ENCODE measurements around the gene TMPRSS4. TPM values are rescaled to one million over a fixed set of nuclear protein-coding genes. Genes with fewer than 3 reads are reported as not detected.

Gene TMPRSS4, protein sequence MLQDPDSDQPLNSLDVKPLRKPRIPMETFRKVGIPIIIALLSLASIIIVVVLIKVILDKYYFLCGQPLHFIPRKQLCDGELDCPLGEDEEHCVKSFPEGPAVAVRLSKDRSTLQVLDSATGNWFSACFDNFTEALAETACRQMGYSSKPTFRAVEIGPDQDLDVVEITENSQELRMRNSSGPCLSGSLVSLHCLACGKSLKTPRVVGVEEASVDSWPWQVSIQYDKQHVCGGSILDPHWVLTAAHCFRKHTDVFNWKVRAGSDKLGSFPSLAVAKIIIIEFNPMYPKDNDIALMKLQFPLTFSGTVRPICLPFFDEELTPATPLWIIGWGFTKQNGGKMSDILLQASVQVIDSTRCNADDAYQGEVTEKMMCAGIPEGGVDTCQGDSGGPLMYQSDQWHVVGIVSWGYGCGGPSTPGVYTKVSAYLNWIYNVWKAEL
- total RNA-seq (10 to 100 TPM in 1 of 2 donors, 1 to 10 TPM in 1; 4.8 to 10.1 TPM), polyA plus RNA-seq (1 to 10 TPM; 8.7 to 8.8 TPM)
- long read RNA-seq, donor 1, full-length matches to known transcripts = 4 of 4 reads
- long read RNA-seq, donor 1, partial matches to known transcripts = 0 of 4 reads
- long read RNA-seq, donor 1, other reads (novel, unspliced or antisense) = 0 of 4 reads
- long read RNA-seq, donor 2 = 0 reads
- long read RNA-seq, donor 3 = 0 reads
- long read RNA-seq, donor 4 = 0 reads
- long read RNA-seq, donor 5, partial matches to known transcripts = 0 of 2 reads
- long read RNA-seq, donor 5, other reads (novel, unspliced or antisense) = 0 of 2 reads

DNA sequence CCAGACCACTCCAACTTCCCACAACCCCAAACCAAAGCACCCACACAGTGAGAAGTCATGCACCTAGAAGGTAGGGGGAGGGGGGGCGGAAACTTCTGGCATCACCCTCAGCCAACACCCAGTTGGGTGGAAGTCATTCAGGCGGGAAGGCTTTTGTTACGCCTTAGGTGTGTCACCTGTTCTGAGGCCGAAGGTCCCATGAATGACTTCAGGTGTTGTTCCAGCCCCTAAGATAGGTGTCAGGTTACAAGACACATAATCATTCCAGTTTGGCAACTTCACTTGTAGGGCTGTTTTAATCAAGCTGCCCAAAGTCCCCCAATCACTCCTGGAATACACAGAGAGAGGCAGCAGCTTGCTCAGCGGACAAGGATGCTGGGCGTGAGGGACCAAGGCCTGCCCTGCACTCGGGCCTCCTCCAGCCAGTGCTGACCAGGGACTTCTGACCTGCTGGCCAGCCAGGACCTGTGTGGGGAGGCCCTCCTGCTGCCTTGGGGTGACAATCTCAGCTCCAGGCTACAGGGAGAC is at the start of gene TMPRSS4:
TSS of gene TMPRSS4 (plus strand) at position 325 of the 528 bp plus-strand sequence. CDS start 225 bp downstream, outside the sequence.
- WGBS, 2 donors = 71 to 89% methylated on average over 7 of the region's 7 CpGs
- no peak within 1 kb of the TSS for H3K9ac ChIP-seq (ENCODE audit: insufficient read depth in 1 of 2, low read length in 2 of 2)
- peaks cover 0 to 6% (median 0%) of the 10 kb centered on the region in 5 donors for H3K4me1 ChIP-seq (ENCODE audit: control insufficient read depth in 5 of 5, insufficient read depth in 5 of 5, low read length in 5 of 5)
- H3K9me3 ChIP-seq (ENCODE audit: control insufficient read depth in 4 of 4, insufficient read depth in 3 of 4, low read length in 3 of 4) = peaks cover 0 to 2% (median 0%) of the 10 kb centered on the region in 4 donors
- TF ChIP-seq, protein P1, sequence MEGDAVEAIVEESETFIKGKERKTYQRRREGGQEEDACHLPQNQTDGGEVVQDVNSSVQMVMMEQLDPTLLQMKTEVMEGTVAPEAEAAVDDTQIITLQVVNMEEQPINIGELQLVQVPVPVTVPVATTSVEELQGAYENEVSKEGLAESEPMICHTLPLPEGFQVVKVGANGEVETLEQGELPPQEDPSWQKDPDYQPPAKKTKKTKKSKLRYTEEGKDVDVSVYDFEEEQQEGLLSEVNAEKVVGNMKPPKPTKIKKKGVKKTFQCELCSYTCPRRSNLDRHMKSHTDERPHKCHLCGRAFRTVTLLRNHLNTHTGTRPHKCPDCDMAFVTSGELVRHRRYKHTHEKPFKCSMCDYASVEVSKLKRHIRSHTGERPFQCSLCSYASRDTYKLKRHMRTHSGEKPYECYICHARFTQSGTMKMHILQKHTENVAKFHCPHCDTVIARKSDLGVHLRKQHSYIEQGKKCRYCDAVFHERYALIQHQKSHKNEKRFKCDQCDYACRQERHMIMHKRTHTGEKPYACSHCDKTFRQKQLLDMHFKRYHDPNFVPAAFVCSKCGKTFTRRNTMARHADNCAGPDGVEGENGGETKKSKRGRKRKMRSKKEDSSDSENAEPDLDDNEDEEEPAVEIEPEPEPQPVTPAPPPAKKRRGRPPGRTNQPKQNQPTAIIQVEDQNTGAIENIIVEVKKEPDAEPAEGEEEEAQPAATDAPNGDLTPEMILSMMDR (IDR thresholded peaks at IDR 0.05; ENCODE audit: control extremely low read depth, extremely low read depth) = no peak
- DNase-seq = peak; percentile 64 to 83 (median 64)
- H3K36me3 ChIP-seq (ENCODE audit: control insufficient read depth in 4 of 4, insufficient read depth in 4 of 4, low read length in 4 of 4) = no peaks in the 10 kb centered on the region
- ATAC-seq (ENCODE audit: insufficient read depth, low FRiP score) = peak; percentile 43
- H3K4me3 ChIP-seq = no peak within 1 kb of the TSS
- no peak within 1 kb of the TSS for H3K27ac ChIP-seq (ENCODE audit: low read depth in 1 of 2, low read length in 1 of 2)
- H3K27me3 ChIP-seq (ENCODE audit: control insufficient read depth in 3 of 3, insufficient read depth in 3 of 3, low read length in 2 of 3) = no peaks in the 10 kb centered on the region

DNA sequence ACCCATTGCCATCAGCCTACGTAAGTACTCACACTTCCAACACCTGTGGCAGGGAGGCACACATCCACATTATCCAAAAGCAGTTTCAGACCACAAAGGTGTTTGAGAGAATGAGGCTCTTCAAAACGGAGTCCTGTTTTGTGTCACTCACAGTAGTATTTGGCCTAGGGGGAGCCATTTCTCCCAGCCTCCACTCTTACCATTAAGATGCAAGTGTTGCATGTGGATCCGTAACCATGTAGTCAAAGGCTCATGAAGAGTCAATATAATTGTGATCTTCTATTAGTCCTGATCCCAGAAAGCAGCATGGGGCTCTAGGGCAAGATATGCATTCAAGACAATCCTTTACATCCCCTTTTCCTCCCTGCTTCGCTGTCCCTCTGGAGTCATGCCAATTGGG is 49.2 kb upstream of the TMPRSS4 start:
- Histone ChIP-seq H3K36me3 (ENCODE audit: control insufficient read depth in 4 of 4, insufficient read depth in 4 of 4, low read length in 4 of 4) (no peaks in the 10 kb centered on the region), H3K27ac (ENCODE audit: low read depth in 1 of 2, low read length in 1 of 2) (no peak overlapping the region), H3K27me3 (ENCODE audit: control insufficient read depth in 3 of 3, insufficient read depth in 3 of 3, low read length in 2 of 3) (peaks cover 0 to 2% (median 0%) of the 10 kb centered on the region in 3 donors), H3K4me1 (ENCODE audit: control insufficient read depth in 5 of 5, insufficient read depth in 5 of 5, low read length in 5 of 5) (no peaks in the 10 kb centered on the region), H3K9me3 (ENCODE audit: control insufficient read depth in 4 of 4, insufficient read depth in 3 of 4, low read length in 3 of 4) (peaks cover 0 to 2% (median 0%) of the 10 kb centered on the region in 4 donors), H3K9ac (ENCODE audit: insufficient read depth in 1 of 2, low read length in 2 of 2) (no peak overlapping the region), H3K4me3 (no peak overlapping the region)
- DNase-seq = no peak
- no peak for ATAC-seq (ENCODE audit: insufficient read depth, low FRiP score)
- 90% methylated on average over 4 of the region's 4 CpGs for WGBS, 2 donors
- TF ChIP-seq, protein P1 (IDR thresholded peaks at IDR 0.05; ENCODE audit: control extremely low read depth, extremely low read depth) = no peak

DNA sequence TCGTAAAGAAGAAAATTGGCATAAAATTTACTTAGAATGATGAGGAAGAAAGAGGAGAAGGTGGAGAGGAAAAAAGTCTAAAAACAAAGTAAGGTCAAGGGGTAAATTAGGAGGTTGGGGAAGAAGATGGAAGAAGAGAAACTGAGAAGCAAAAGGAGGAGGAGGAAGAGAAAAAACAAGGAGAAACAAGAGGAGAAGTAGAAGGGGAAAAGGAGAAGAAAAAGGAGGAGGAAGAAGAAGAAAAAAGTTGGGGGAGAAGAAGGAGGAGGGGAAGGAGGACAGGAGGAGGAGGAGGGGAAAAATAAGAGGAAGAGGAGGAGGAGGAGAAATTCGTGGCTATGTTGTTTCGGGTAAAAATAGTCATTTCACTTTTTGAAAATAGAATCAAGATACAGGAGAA is 48.3 kb upstream of the TMPRSS4 start:
- 54 to 61% methylated on average over 3 of the region's 3 CpGs for WGBS, 2 donors
- Histone ChIP-seq H3K27ac (ENCODE audit: low read depth in 1 of 2, low read length in 1 of 2) (no peak overlapping the region), H3K27me3 (ENCODE audit: control insufficient read depth in 3 of 3, insufficient read depth in 3 of 3, low read length in 2 of 3) (peaks cover 0 to 2% (median 0%) of the 10 kb centered on the region in 3 donors), H3K4me3 (no peak overlapping the region), H3K4me1 (ENCODE audit: control insufficient read depth in 5 of 5, insufficient read depth in 5 of 5, low read length in 5 of 5) (no peaks in the 10 kb centered on the region), H3K36me3 (ENCODE audit: control insufficient read depth in 4 of 4, insufficient read depth in 4 of 4, low read length in 4 of 4) (no peaks in the 10 kb centered on the region), H3K9me3 (ENCODE audit: control insufficient read depth in 4 of 4, insufficient read depth in 3 of 4, low read length in 3 of 4) (peaks cover 0 to 2% (median 0%) of the 10 kb centered on the region in 4 donors), H3K9ac (ENCODE audit: insufficient read depth in 1 of 2, low read length in 2 of 2) (no peak overlapping the region)
- ATAC-seq (ENCODE audit: insufficient read depth, low FRiP score) (no peak), DNase-seq (no peak)
- TF ChIP-seq, protein P1 (IDR thresholded peaks at IDR 0.05; ENCODE audit: control extremely low read depth, extremely low read depth) = no peak
